WTC11 (cell line): ENCODE results near the gene PIK3CB. TPM values are rescaled to one million over a fixed set of nuclear protein-coding genes. Genes with fewer than 3 reads are reported as not detected.

Experiments
- ATAC-seq: fragments of 200-7000 bp; cut with Tn5 transposase; 2 replicates; pipeline ENCODE4 v1.10.0; 2021; ENCODE audit warnings: mild to moderate bottlenecking, moderate library complexity
- CTCF ChIA-PET: fragments of 300-600 bp; sonication (Branson Sonifier 250); formaldehyde crosslinking; loops from one replicate; lab custom pipeline; 2021; ENCODE audit warnings: antibody characterized with exemption; lab: Charles Lee
- POLR2A ChIA-PET: fragments of 350-600 bp; sonication (Branson Sonifier 250); formaldehyde crosslinking; loops from one replicate; lab custom pipeline; 2021; ENCODE audit warnings: antibody characterized with exemption; lab: Charles Lee
- DNase-seq: peaks from one replicate; pipeline ENCODE4 v3.0.0; 2021; ENCODE audit warnings: low spot score
- H3K27ac Mint-ChIP-seq: 2 replicates; pipeline ENCODE4 v1.8.0; 2021; ENCODE audit warnings: mixed read lengths
- H3K27me3 Mint-ChIP-seq: 2 replicates; pipeline ENCODE4 v1.8.0; 2021; ENCODE audit warnings: low read depth, mild to moderate bottlenecking, moderate library complexity, mixed read lengths
- H3K36me3 Mint-ChIP-seq: 2 replicates; pipeline ENCODE4 v1.8.0; 2021; ENCODE audit warnings: mixed read lengths
- H3K4me1 Mint-ChIP-seq: 2 replicates; pipeline ENCODE4 v1.8.0; 2022; ENCODE audit warnings: mixed read lengths
- H3K4me3 Mint-ChIP-seq: 2 replicates; pipeline ENCODE4 v1.8.0; 2021; ENCODE audit warnings: mild to moderate bottlenecking, moderate library complexity, mixed read lengths
- H3K9me3 Mint-ChIP-seq: 2 replicates; pipeline ENCODE4 v1.8.0; 2021; ENCODE audit warnings: mixed read lengths
- AFF4 ChIP-seq: sonication (generic); formaldehyde crosslinking; IDR thresholded peaks from 2 replicates; pipeline ENCODE4 v1.8.1; 2023; ENCODE audit warnings: mild to moderate bottlenecking, missing genetic modification reagents, borderline replicate concordance
- AR ChIP-seq: fragments of 250-450 bp; sonication (Bioruptor Pico); IDR thresholded peaks from 2 replicates; pipeline ENCODE4 v1.9.0; 2021; ENCODE audit warnings: mild to moderate bottlenecking
- ATF6 ChIP-seq: sonication (generic); formaldehyde crosslinking; IDR thresholded peaks from 2 replicates; pipeline ENCODE4 v1.8.1; 2023; ENCODE audit warnings: mild to moderate bottlenecking, missing genetic modification reagents
- CDX4 ChIP-seq: fragments of 250-450 bp; sonication (Bioruptor Pico); IDR thresholded peaks from 2 replicates; pipeline ENCODE4 v1.9.0; 2021; ENCODE audit warnings: moderate library complexity, mild to moderate bottlenecking, inconsistent platforms, borderline replicate concordance
- E2F5 ChIP-seq: sonication (generic); formaldehyde crosslinking; IDR thresholded peaks from 2 replicates; pipeline ENCODE4 v1.8.1; 2022; ENCODE audit warnings: mild to moderate bottlenecking, moderate library complexity, missing genetic modification reagents
- ESRRA ChIP-seq: sonication (generic); formaldehyde crosslinking; IDR thresholded peaks from 2 replicates; pipeline ENCODE4 v1.8.1; 2022; ENCODE audit warnings: mild to moderate bottlenecking, missing genetic modification reagents, borderline replicate concordance
- ETV6 ChIP-seq: sonication (generic); formaldehyde crosslinking; IDR thresholded peaks from 2 replicates; pipeline ENCODE4 v1.8.1; 2022; ENCODE audit warnings: mild to moderate bottlenecking, missing genetic modification reagents
- FOXP4 ChIP-seq: sonication (generic); formaldehyde crosslinking; IDR thresholded peaks from 2 replicates; pipeline ENCODE4 v1.8.0; 2022; ENCODE audit warnings: mild to moderate bottlenecking, missing genetic modification reagents
- NFYB ChIP-seq: sonication (generic); formaldehyde crosslinking; conservative IDR thresholded peaks from 2 replicates; pipeline ENCODE4 v1.8.0; 2022; ENCODE audit warnings: low read depth, missing genetic modification reagents
- RELA ChIP-seq: sonication (generic); formaldehyde crosslinking; IDR thresholded peaks from 2 replicates; pipeline ENCODE4 v1.8.1; 2022; ENCODE audit warnings: missing genetic modification reagents, mild to moderate bottlenecking, borderline replicate concordance
- SMAD3 ChIP-seq: sonication (generic); formaldehyde crosslinking; IDR thresholded peaks from 2 replicates; pipeline ENCODE4 v1.8.0; 2022; ENCODE audit warnings: missing genetic modification reagents, mild to moderate bottlenecking, borderline replicate concordance
- SMAD4 ChIP-seq: sonication (generic); formaldehyde crosslinking; IDR thresholded peaks from 2 replicates; pipeline ENCODE4 v1.8.0; 2022; ENCODE audit warnings: mild to moderate bottlenecking, missing genetic modification reagents
- TCF7 ChIP-seq: sonication (generic); formaldehyde crosslinking; IDR thresholded peaks from 2 replicates; pipeline ENCODE4 v1.8.0; 2022; ENCODE audit warnings: mild to moderate bottlenecking, low read depth, missing genetic modification reagents, moderate library complexity
- USF2 ChIP-seq: sonication (generic); formaldehyde crosslinking; IDR thresholded peaks from 2 replicates; pipeline ENCODE4 v1.8.1; 2023; ENCODE audit warnings: mild to moderate bottlenecking, missing genetic modification reagents, moderate library complexity
- ZBTB21 ChIP-seq: sonication (generic); formaldehyde crosslinking; IDR thresholded peaks from 2 replicates; pipeline ENCODE4 v1.8.1; 2023; ENCODE audit warnings: mild to moderate bottlenecking, missing genetic modification reagents, borderline replicate concordance
- ZNF219 ChIP-seq: sonication (generic); formaldehyde crosslinking; IDR thresholded peaks from 2 replicates; pipeline ENCODE4 v1.8.0; 2023; ENCODE audit warnings: missing genetic modification reagents, mild to moderate bottlenecking, borderline replicate concordance
- ZNF263 ChIP-seq: sonication (generic); formaldehyde crosslinking; IDR thresholded peaks from 2 replicates; pipeline ENCODE4 v1.8.1; 2022; ENCODE audit warnings: low read depth, mild to moderate bottlenecking, moderate library complexity, missing genetic modification reagents
- ZNF317 ChIP-seq: sonication (generic); formaldehyde crosslinking; IDR thresholded peaks from 2 replicates; pipeline ENCODE4 v1.8.1; 2023; ENCODE audit warnings: low read depth, mild to moderate bottlenecking, moderate library complexity, missing genetic modification reagents, borderline replicate concordance
- total RNA-seq: library from RNA; stranded (reverse); gene quantifications from 3 replicates; pipeline ENCODE4 v1.2.3, GENCODE V29; 2021

PIK3CB gene
- total RNA-seq, 1 experiment from 2014 or later = 36.0 TPM

- TF ChIP-seq FOXP4 (no peak), USF2 (CRISPR knock-in tag) (no peak), ESRRA (no peak), RELA (no peak), ZBTB21 (CRISPR knock-in tag) (no peak), E2F5 (CRISPR knock-in tag) (no peak), ZNF219 (no peak), AFF4 (CRISPR knock-in tag) (no peak), TCF7 (no peak), ZNF263 (CRISPR knock-in tag) (no peak)
These were observed 5.6 kb downstream of the PIK3CB start (continued) for GRCh38 chr3:138829097-138829496.

GRCh38 chr3:138827222-138827621, 7.5 kb downstream of the PIK3CB start:
- Mint-ChIP-seq H3K9me3 (no peaks in the 10 kb centered on the region), H3K4me3 (no peak overlapping the region), H3K27ac (0 out of 2 replicates have a peak overlapping the region, but pooled peaks have one; percentile 41), H3K27me3 (no peaks in the 10 kb centered on the region), H3K36me3 (peaks cover 20% of the 10 kb centered on the region), H3K4me1 (peaks cover 35% of the 10 kb centered on the region)
- ChIA-PET CTCF (interaction anchor here (0.7 kb wide), 1 partner anchor 23 kb away, joined by 3 read pairs; no protein-coding TSS in a partner anchor), POLR2A (no interaction called here)
- no peak for ATAC-seq
- DNase-seq = no peak
- no peak for TF ChIP-seq ZBTB21 (CRISPR knock-in tag)
- TF ChIP-seq ETV6 (CRISPR knock-in tag) = no peak
- TF ChIP-seq ZNF317 (CRISPR knock-in tag) = no peak
- no peak for TF ChIP-seq RELA
- TF ChIP-seq SMAD3 = no peak
- TF ChIP-seq CDX4 (CRISPR knock-in tag) = no peak
- TF ChIP-seq NFYB (CRISPR knock-in tag) = no peak
- no peak for TF ChIP-seq SMAD4 (CRISPR knock-in tag)
- TF ChIP-seq ATF6 (CRISPR knock-in tag) = no peak
- TF ChIP-seq AR (CRISPR knock-in tag) = no peak
